ENCODE results near the gene IFFO2. TPM values are rescaled to one million over a fixed set of nuclear protein-coding genes. Genes with fewer than 3 reads are reported as not detected.

The IFFO2 gene
- total and polyA plus RNA-seq, 2 of the 8 experiments (the other 6 are each of a cell fraction or from before 2014, with no cell fraction given) = 6.6 to 10.4 TPM

GRCh38 chr1:18877282-18877681, 79.2 kb downstream of the IFFO2 start:
- no peaks in the 10 kb centered on the region for H3K79me1 ChIP-seq (ENCODE audit: low read depth, low read length)
- no peak overlapping the region for H2BK12ac ChIP-seq (ENCODE audit: low read depth, low read length)
- no peaks in the 10 kb centered on the region for H3K27me3 ChIP-seq (replicated peaks in 1 of 4; ENCODE audit: control insufficient read depth in 3 of 4, extremely low read depth in 1 of 4, insufficient read depth in 3 of 4, low read length in 3 of 4)
- no peaks in the 10 kb centered on the region for H3K23me2 ChIP-seq (ENCODE audit: low read depth, low read length)
- H4K8ac ChIP-seq (ENCODE audit: extremely low read depth, insufficient read depth, low read length) = no peak overlapping the region
- H3K4me2 ChIP-seq (ENCODE audit: insufficient read depth in 1 of 2, low read depth in 2 of 2, low read length in 2 of 2) = no peak overlapping the region
- peaks cover 0 to under 1% (median 0%) of the 10 kb centered on the region in 4 experiments; a peak in 2 of 8 replicates for H3K36me3 ChIP-seq (ENCODE audit: control insufficient read depth in 2 of 4, insufficient read depth in 4 of 4, low read length in 3 of 4)
- H3K27ac ChIP-seq (ENCODE audit: low read depth, low read length) = no peak overlapping the region; the same call in 1 of the 2 replicates
- H3K14ac ChIP-seq (ENCODE audit: insufficient read length) = no peak overlapping the region
- peaks cover 4% of the 10 kb centered on the region in 2 experiments for H4K20me1 ChIP-seq (replicated peaks in 1 of 2; ENCODE audit: control insufficient read depth in 1 of 2, insufficient read depth in 2 of 2, low read length in 2 of 2)
- DNase-seq (ENCODE audit: low read depth in 1 of 2, low spot score in 2 of 2) (no peak), FAIRE-seq (no peak)
- H3K4ac ChIP-seq (replicated peaks; ENCODE audit: insufficient read length, low read depth, low read length) = no peak overlapping the region
- no peak overlapping the region for H2AK5ac ChIP-seq (ENCODE audit: low read depth, low read length)
- no peaks in the 10 kb centered on the region for H3K9me3 ChIP-seq (ENCODE audit: insufficient read depth in 2 of 2, low read depth in 1 of 2, low read length in 1 of 2)
- H2BK20ac ChIP-seq (ENCODE audit: low read length) = no peak overlapping the region
- no peak overlapping the region for H2BK120ac ChIP-seq (replicated peaks; ENCODE audit: low read depth, low read length)
- no peak overlapping the region for H3K18ac ChIP-seq (ENCODE audit: extremely low read depth, low read length)
- POLR2A ChIA-PET (ENCODE audit: partially characterized antibody) = no interaction called here
- WGBS, 2 experiments (ENCODE audit: extremely low coverage in 1 of 2, insufficient coverage in 1 of 2, insufficient read length in 1 of 2, insufficient replicate concordance in 2 of 2, low coverage in 1 of 2, low lambda C conversion rate in 2 of 2, missing lambda C conversion rate in 1 of 2) = 86% methylated on average over 27 of the region's 35 CpGs; no CpG with 5 or more reads in 1 of the 2 experiments
- no peak overlapping the region for H2BK5ac ChIP-seq (ENCODE audit: low read depth, low read length)
- no peak for TF ChIP-seq CTBP2 (IDR thresholded peaks at IDR 0.05; ENCODE audit: borderline replicate concordance, insufficient read depth, insufficient read length, low read length)
- H3K4me3 ChIP-seq (ENCODE audit: extremely low read depth in 1 of 4, insufficient read depth in 2 of 4, low read depth in 3 of 4, low read length in 4 of 4) = no peak overlapping the region
- H3K79me2 ChIP-seq (ENCODE audit: control insufficient read depth in 1 of 2, insufficient read depth in 2 of 2, low read length in 2 of 2) = no peaks in the 10 kb centered on the region
- no peak overlapping the region for H3K9ac ChIP-seq (replicated peaks in 1 of 4; ENCODE audit: extremely low read depth in 1 of 4, low read depth in 3 of 4, low read length in 3 of 4)
- H4K91ac ChIP-seq (replicated peaks; ENCODE audit: insufficient read length, low read length) = no peak overlapping the region
- no peak overlapping the region for H2BK15ac ChIP-seq (ENCODE audit: low read length)
- no peak overlapping the region for H2AFZ ChIP-seq (ENCODE audit: low read length)
- CTCF ChIA-PET (ENCODE audit: partially characterized antibody) = interaction anchor here (0.6 to 5.6 kb wide), 8 partner anchors 9 to 515 kb away, joined by 3 to 52 read pairs (median 5); no protein-coding TSS in a partner anchor
- no peak overlapping the region for H3K23ac ChIP-seq (ENCODE audit: insufficient read length)
- H4K5ac ChIP-seq (ENCODE audit: insufficient read length, low read depth, low read length) = no peak overlapping the region
- H3K56ac ChIP-seq (replicated peaks; ENCODE audit: insufficient read length, low read depth, low read length) = no peak overlapping the region
- H3K4me1 ChIP-seq (replicated peaks in 1 of 4; ENCODE audit: control insufficient read depth in 3 of 4, insufficient read depth in 4 of 4, low read length in 3 of 4) = peaks cover 0 to 6% (median 4%) of the 10 kb centered on the region in 4 experiments; a peak in 4 of 7 replicates
